HG02870 (cell line): ENCODE results near the gene ZNF880.
A peak's percentile ranks its signal among the peaks of the same experiment; 100 is the strongest.
"Not testable (repeated sequence)": the region's sequence is repeated elsewhere in the genome, so short reads cannot be mapped to it uniquely, and the experiment has no call there.

ENCODE experiments used
- ATAC-seq: cut with Tn5 transposase; IDR thresholded peaks from one replicate; pipeline ENCODE4 v1.9.1; 2021; ENCODE audit warnings: mild to moderate bottlenecking, moderate library complexity; ENCODE audit not compliant: unreplicated experiment

ZNF880 gene

GRCh38 chr19:52369559-52370340 is at the start of gene ZNF880:
Gene ZNF880, plus strand, starts transcription at chr19:52369923. Its CDS starts 43 bp downstream, at chr19:52369966.
- ATAC-seq: peak; percentile 55

- ATAC-seq: no peak
Measured at GRCh38 chr19:52322429-52322828, 47.3 kb upstream of the ZNF880 start.

- no peak for ATAC-seq
Measured at GRCh38 chr19:52331757-52332156, 38.0 kb upstream of the ZNF880 start.

GRCh38 chr19:52335768-52336116 is 34.0 kb upstream of the ZNF880 start:
- ATAC-seq: no peak

- peak; percentile 74 for ATAC-seq
Measured at GRCh38 chr19:52336117-52336790, 33.5 kb upstream of the ZNF880 start, which contains the start of gene ZNF610. Gene ZNF610, plus strand, starts transcription at chr19:52336243. Its CDS starts 12,930 bp downstream, at chr19:52349173.

- no peak for ATAC-seq
Measured at GRCh38 chr19:52336791-52337381, 32.8 kb upstream of the ZNF880 start.

- ATAC-seq: not testable (repeated sequence)
Measured at GRCh38 chr19:52339022-52339421, 30.7 kb upstream of the ZNF880 start.

- no peak for ATAC-seq
Measured at GRCh38 chr19:52343548-52343947, 26.2 kb upstream of the ZNF880 start.

GRCh38 chr19:52345162-52345561 is 24.6 kb upstream of the ZNF880 start:
- ATAC-seq: no peak

- ATAC-seq: no peak
Measured at GRCh38 chr19:52351512-52351911, 18.2 kb upstream of the ZNF880 start.

- ATAC-seq: no peak
Measured at GRCh38 chr19:52366414-52366824, 3.3 kb upstream of the ZNF880 start.

GRCh38 chr19:52370341-52370710 is 603 bp downstream of the ZNF880 start:
- ATAC-seq: no peak

- no peak for ATAC-seq
Measured at GRCh38 chr19:52391135-52391534, 21.4 kb downstream of the ZNF880 start.

GRCh38 chr19:52397310-52398080 is 27.8 kb downstream of the ZNF880 start, which contains the start of gene ZNF528:
Gene ZNF528, plus strand, starts transcription at chr19:52397849. Its CDS starts 4,165 bp downstream, at chr19:52402014.
- ATAC-seq: peak; percentile 83

GRCh38 chr19:52398081-52398441 is 28.3 kb downstream of the ZNF880 start:
- peak; percentile 11 for ATAC-seq

- no peak for ATAC-seq
Measured at GRCh38 chr19:52410276-52410675, 40.6 kb downstream of the ZNF880 start.

GRCh38 chr19:52415711-52416110 is 46.0 kb downstream of the ZNF880 start:
- ATAC-seq: no peak

- no peak for ATAC-seq
Measured at GRCh38 chr19:52428937-52429336, 59.2 kb downstream of the ZNF880 start, which contains the start of gene ZNF534. Gene ZNF534, plus strand, starts transcription at chr19:52429148. Its CDS starts 2,327 bp downstream, at chr19:52431475.
